RWPE2 (cell line): ENCODE measurements around the gene SWI5.
"Not testable (repeated sequence)": the region's sequence is repeated elsewhere in the genome, so short reads cannot be mapped to it uniquely, and the experiment has no call there.

Source experiments
- ATAC-seq: fragments of 200-7000 bp; cut with Tn5 transposase; 3 replicates; pipeline ENCODE4 v1.9.1; 2021; ENCODE audit warnings: low read depth
- DNase-seq: peaks from one replicate; pipeline ENCODE4 v3.0.0-alpha.2; 2020; ENCODE audit warnings: low spot score
- H3K27ac ChIP-seq: fragments of 450-650 bp; 2 replicates; pipeline ENCODE4 v1.5.1; 2017; ENCODE audit warnings: mild to moderate bottlenecking; ENCODE audit not compliant: poor library complexity, severe bottlenecking
- H3K27me3 ChIP-seq: fragments of 250-450 bp; sonication (Bioruptor Pico); 2 replicates; pipeline ENCODE4 v1.5.1; 2021; ENCODE audit warnings: mild to moderate bottlenecking, moderate library complexity; ENCODE audit not compliant: insufficient read depth, poor library complexity, severe bottlenecking
- H3K36me3 ChIP-seq: fragments of 250-450 bp; sonication (Bioruptor Pico); 2 replicates; pipeline ENCODE4 v1.5.1; 2020; ENCODE audit warnings: low read depth, mild to moderate bottlenecking, moderate library complexity
- H3K4me1 ChIP-seq: fragments of 250-450 bp; sonication (Bioruptor Pico); 2 replicates; pipeline ENCODE4 v1.5.1; 2021; ENCODE audit warnings: mild to moderate bottlenecking, moderate library complexity; ENCODE audit not compliant: insufficient read depth, poor library complexity, severe bottlenecking
- H3K4me3 ChIP-seq: fragments of 250-450 bp; sonication (Bioruptor Pico); 2 replicates; pipeline ENCODE4 v1.5.1; 2021; ENCODE audit warnings: mild to moderate bottlenecking, moderate library complexity; ENCODE audit not compliant: severe bottlenecking
- H3K9me3 ChIP-seq: fragments of 250-450 bp; sonication (Bioruptor Pico); 2 replicates; pipeline ENCODE4 v1.5.1; 2021; ENCODE audit warnings: mild to moderate bottlenecking, moderate library complexity; ENCODE audit not compliant: severe bottlenecking
- CTCF ChIP-seq: fragments of 450-650 bp; IDR thresholded peaks from one replicate; pipeline ENCODE4 v1.5.1; 2017; ENCODE audit warnings: mild to moderate bottlenecking, moderate library complexity; ENCODE audit not compliant: poor library complexity, severe bottlenecking

SWI5 gene

GRCh38 chr9:128276008-128276573 lies at the start of gene SWI5:
Gene SWI5, plus strand, starts transcription at chr9:128276276.
- peaks cover 27% of the 10 kb centered on the region for H3K36me3 ChIP-seq
- peak within 1 kb of the TSS; percentile 60 for H3K27ac ChIP-seq
- DNase-seq (peak; percentile 99), ATAC-seq (peak; percentile 86)
- H3K9me3 ChIP-seq = no peaks in the 10 kb centered on the region
- H3K4me1 ChIP-seq = peaks cover 6% of the 10 kb centered on the region
- peak within 1 kb of the TSS; percentile 64 for H3K4me3 ChIP-seq
- TF ChIP-seq CTCF = no peak
- no peaks in the 10 kb centered on the region for H3K27me3 ChIP-seq

- Histone ChIP-seq H3K4me3 (no peak overlapping the region), H3K27ac (no peak overlapping the region), H3K27me3 (no peaks in the 10 kb centered on the region), H3K4me1 (no peaks in the 10 kb centered on the region), H3K36me3 (no peaks in the 10 kb centered on the region), H3K9me3 (no peaks in the 10 kb centered on the region)
- DNase-seq = no peak
- ATAC-seq = no peak
- no peak for TF ChIP-seq CTCF
These were observed 49.7 kb upstream of the SWI5 start for GRCh38 chr9:128226412-128226801.

GRCh38 chr9:128230897-128231296 lies 45.2 kb upstream of the SWI5 start:
- H3K4me1 ChIP-seq, H3K9me3 ChIP-seq, H3K4me3 ChIP-seq, H3K27ac ChIP-seq, H3K36me3 ChIP-seq, DNase-seq, ATAC-seq, H3K27me3 ChIP-seq: not testable (repeated sequence)

- Histone ChIP-seq H3K4me3 (no peak overlapping the region), H3K9me3 (no peaks in the 10 kb centered on the region), H3K27ac (no peak overlapping the region), H3K36me3 (no peaks in the 10 kb centered on the region), H3K27me3 (no peaks in the 10 kb centered on the region), H3K4me1 (no peaks in the 10 kb centered on the region)
- ATAC-seq (no peak), DNase-seq (no peak)
- TF ChIP-seq CTCF = no peak
These were observed 44.2 kb upstream of the SWI5 start for GRCh38 chr9:128231638-128232527.

GRCh38 chr9:128232528-128233428 lies 43.3 kb upstream of the SWI5 start:
- H3K36me3 ChIP-seq = no peaks in the 10 kb centered on the region
- H3K27me3 ChIP-seq = no peaks in the 10 kb centered on the region
- DNase-seq (no peak), ATAC-seq (peak; percentile 36; the same call in 2 of the 3 replicates)
- no peak overlapping the region for H3K4me3 ChIP-seq
- no peak overlapping the region for H3K27ac ChIP-seq
- H3K9me3 ChIP-seq = no peaks in the 10 kb centered on the region
- no peak for TF ChIP-seq CTCF
- no peaks in the 10 kb centered on the region for H3K4me1 ChIP-seq
